SK-N-MC (cell line): ENCODE results near the gene RECK.
"Not testable (repeated sequence)": the region's sequence is repeated elsewhere in the genome, so short reads cannot be mapped to it uniquely, and the experiment has no call there.

Experiments used
- DNase-seq: peaks from one replicate; pipeline ENCODE4 v3.0.0-alpha.2; 2011; ENCODE audit warnings: low read depth, low spot score
- H3K27ac ChIP-seq: fragments of 200-600 bp; sonication (generic); 2 replicates; pipeline ENCODE4 v1.5.1; 2016; ENCODE audit warnings: mixed run types
- H3K36me3 ChIP-seq: fragments of 200-600 bp; sonication (generic); 2 replicates; pipeline ENCODE4 v1.6.1; 2017; ENCODE audit warnings: antibody characterized with exemption, low read length, mixed read lengths; ENCODE audit not compliant: insufficient read depth
- H3K4me3 ChIP-seq: fragments of 200-600 bp; sonication (generic); 2 replicates; pipeline ENCODE4 v1.5.1; 2016
- H3K9ac ChIP-seq: fragments of 200-600 bp; sonication (generic); 2 replicates; pipeline ENCODE4 v1.8.0; 2017; ENCODE audit warnings: mixed run types, mixed read lengths; ENCODE audit not compliant: insufficient read length
- H3K9me3 ChIP-seq: fragments of 200-600 bp; sonication (generic); 2 replicates; pipeline ENCODE4 v1.6.1; 2017; ENCODE audit warnings: low read depth, mild to moderate bottlenecking, antibody characterized with exemption, low read length, moderate library complexity, mixed read lengths
- EZH2 ChIP-seq: fragments of 200-600 bp; sonication (generic); IDR thresholded peaks from one replicate; pipeline ENCODE4 v1.6.1; 2017; ENCODE audit warnings: antibody characterized with exemption
- FOXP2 ChIP-seq: optimal IDR thresholded peaks from 2 replicates; pipeline ENCODE3; 2011; ENCODE audit warnings: mild to moderate bottlenecking, moderate library complexity; ENCODE audit not compliant: insufficient read depth; ENCODE audit errors: extremely low read length, control extremely low read depth
- POLR2AphosphoS5 ChIP-seq: IDR thresholded peaks from 2 replicates; pipeline ENCODE4 v1.6.1; 2012; ENCODE audit warnings: mild to moderate bottlenecking, low read depth, low read length, borderline replicate concordance

RECK gene, protein sequence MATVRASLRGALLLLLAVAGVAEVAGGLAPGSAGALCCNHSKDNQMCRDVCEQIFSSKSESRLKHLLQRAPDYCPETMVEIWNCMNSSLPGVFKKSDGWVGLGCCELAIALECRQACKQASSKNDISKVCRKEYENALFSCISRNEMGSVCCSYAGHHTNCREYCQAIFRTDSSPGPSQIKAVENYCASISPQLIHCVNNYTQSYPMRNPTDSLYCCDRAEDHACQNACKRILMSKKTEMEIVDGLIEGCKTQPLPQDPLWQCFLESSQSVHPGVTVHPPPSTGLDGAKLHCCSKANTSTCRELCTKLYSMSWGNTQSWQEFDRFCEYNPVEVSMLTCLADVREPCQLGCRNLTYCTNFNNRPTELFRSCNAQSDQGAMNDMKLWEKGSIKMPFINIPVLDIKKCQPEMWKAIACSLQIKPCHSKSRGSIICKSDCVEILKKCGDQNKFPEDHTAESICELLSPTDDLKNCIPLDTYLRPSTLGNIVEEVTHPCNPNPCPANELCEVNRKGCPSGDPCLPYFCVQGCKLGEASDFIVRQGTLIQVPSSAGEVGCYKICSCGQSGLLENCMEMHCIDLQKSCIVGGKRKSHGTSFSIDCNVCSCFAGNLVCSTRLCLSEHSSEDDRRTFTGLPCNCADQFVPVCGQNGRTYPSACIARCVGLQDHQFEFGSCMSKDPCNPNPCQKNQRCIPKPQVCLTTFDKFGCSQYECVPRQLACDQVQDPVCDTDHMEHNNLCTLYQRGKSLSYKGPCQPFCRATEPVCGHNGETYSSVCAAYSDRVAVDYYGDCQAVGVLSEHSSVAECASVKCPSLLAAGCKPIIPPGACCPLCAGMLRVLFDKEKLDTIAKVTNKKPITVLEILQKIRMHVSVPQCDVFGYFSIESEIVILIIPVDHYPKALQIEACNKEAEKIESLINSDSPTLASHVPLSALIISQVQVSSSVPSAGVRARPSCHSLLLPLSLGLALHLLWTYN

DNA sequence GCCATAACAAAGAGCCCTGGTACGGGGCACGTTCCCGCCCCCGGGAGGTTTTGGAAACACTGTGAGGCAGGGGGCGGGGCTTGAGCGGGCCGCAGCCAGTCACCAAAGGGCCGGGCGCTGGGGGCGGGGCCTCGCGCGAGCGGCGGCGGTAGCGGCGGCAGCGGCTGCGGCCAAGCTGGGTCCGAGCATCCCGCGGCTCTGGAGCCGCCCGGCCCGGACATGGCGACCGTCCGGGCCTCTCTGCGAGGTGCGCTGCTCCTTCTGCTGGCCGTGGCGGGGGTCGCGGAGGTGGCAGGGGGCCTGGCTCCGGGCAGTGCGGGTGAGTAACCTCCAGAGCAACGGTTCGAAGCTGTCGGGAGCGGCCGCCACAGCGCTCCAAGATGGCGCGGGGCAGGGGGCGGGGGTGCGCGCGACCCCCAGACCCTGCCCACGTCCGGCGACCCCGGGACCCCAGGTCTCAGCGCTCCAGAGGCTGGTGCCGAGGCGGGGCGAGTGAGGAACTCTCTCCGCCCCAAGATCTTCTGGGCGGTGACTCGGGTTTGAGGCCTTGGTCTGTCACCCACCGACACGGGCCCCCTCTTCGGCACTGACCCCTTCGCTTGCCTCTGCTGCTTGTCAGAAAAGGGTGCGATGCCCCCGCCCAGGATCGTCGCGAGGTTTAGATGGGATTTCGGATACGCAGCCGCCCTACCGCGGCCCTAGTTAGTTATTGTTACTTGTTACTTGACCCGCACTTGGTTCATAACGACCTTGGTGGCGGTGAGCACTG, at the start of gene RECK:
RECK (plus strand) TSS at position 134 of the 769 bp plus-strand sequence; CDS start at position 220, 86 bp downstream.
- Histone ChIP-seq H3K27ac (no peak within 1 kb of the TSS), H3K36me3 (no peaks in the 10 kb centered on the region), H3K9me3 (no peaks in the 10 kb centered on the region), H3K9ac (peak within 1 kb of the TSS; percentile 87), H3K4me3 (peak within 1 kb of the TSS; percentile 98)
- TF ChIP-seq EZH2 (no peak), FOXP2 (no peak), POLR2AphosphoS5 (peak; percentile 42; the same call in 1 of the 2 replicates)
- DNase-seq: no peak

DNA sequence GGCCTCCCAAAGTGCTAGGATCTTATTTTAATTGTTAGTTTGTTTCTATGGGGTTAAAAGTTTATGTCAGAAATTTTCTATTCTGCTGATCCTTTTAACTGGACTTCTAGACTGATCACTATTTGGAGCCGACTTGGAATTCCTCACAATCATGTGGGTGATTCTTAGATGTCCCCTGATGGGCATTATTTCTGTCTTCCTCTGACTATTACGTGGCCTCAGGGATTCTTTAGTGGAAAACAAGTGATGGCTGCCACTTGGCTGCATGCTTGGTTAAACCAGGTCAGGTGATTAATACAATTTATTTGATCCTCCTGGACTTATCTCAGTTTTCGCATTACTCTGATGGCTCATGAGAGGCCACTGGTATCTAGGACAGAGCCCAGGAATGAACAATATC, 46.6 kb upstream of the RECK start:
- DNase-seq: no peak
- H3K4me3 ChIP-seq: no peak overlapping the region
- no peaks in the 10 kb centered on the region for H3K9me3 ChIP-seq
- TF ChIP-seq FOXP2: no peak
- no peak for TF ChIP-seq POLR2AphosphoS5
- no peak for TF ChIP-seq EZH2
- no peak overlapping the region for H3K27ac ChIP-seq
- no peak overlapping the region for H3K9ac ChIP-seq
- no peaks in the 10 kb centered on the region for H3K36me3 ChIP-seq

DNA sequence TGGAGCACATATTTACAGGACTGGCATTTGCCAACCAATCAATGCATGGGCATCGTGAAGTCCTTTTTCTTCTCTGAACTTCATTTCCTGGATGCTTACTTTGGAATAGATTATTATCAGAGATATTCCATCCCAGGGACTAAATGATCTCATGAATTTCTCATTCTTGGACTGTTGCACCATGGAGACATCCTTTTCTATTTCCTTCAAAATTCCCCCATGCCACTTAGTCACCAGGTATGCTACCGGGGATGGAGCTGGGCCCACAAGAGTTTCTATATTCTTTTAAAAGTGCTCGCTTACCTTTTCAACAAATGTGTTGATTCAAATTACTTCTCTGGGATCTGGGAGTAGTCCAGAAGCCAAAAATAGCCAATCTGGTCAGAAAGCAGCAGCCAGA, 43.6 kb upstream of the RECK start:
- H3K4me3 ChIP-seq, H3K27ac ChIP-seq, H3K9ac ChIP-seq, DNase-seq, H3K36me3 ChIP-seq, H3K9me3 ChIP-seq: not testable (repeated sequence)

DNA sequence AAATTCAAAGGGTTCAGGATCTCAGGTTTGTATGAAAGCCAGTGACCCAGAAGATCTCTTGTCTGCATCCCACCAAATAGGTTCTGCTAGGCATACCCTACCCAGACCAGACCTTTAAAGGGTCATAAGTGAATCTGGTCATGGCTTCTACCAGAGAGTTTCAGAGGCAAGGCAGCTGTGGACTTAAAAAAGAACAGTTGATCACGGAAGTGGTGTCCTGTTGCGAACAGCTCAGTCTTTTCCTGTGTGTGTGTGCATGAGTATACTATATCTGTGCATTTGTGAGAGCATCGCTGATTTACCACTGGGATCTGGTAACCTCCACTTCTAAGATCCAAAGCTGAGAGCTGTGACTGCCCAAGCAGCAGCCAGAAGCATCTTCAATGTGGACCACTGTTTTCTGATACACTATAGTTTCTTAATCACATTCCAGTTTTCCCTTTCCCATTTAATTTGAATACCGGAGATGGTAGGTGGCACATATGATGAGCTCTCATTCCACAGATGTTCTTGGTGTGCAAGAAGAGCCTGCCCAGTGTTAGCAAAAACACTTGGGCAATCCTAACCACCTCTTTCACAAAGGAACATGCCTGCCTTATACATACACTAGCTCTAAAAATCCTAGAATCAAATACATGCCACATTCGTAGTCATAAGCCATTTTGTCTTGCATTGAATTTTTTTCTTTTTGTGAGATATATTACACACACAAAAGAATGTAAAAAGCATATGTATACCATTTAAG, 42.6 kb upstream of the RECK start:
- Histone ChIP-seq H3K36me3 (no peaks in the 10 kb centered on the region), H3K9me3 (no peaks in the 10 kb centered on the region), H3K4me3 (no peak overlapping the region), H3K27ac (no peak overlapping the region), H3K9ac (no peak overlapping the region)
- DNase-seq: no peak
- no peak for TF ChIP-seq FOXP2
- TF ChIP-seq POLR2AphosphoS5: no peak
- no peak for TF ChIP-seq EZH2

DNA sequence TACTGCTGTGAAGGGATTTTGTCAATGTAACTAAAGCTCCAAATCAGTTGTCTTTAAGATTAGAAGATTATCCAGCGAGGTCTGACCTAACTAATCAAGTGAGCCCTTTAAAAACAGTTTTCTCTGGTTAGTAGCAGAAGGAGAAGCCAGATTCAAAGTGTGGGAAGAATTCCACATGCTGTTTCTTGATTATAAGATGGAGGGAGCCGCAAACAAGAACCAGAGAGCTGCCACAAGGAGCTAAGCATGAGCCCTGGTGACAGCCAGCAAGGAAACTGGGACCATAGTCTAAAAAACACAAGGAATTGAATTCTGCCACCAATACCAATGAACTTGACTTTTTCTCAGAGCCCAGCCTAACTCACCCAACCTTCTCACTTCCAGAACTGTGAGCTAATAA, 41.8 kb upstream of the RECK start:
- DNase-seq: no peak
- no peak overlapping the region for H3K27ac ChIP-seq
- H3K9me3 ChIP-seq: no peaks in the 10 kb centered on the region
- H3K9ac ChIP-seq: no peak overlapping the region
- TF ChIP-seq EZH2 (no peak), POLR2AphosphoS5 (no peak), FOXP2 (no peak)
- no peaks in the 10 kb centered on the region for H3K36me3 ChIP-seq
- H3K4me3 ChIP-seq: no peak overlapping the region

DNA sequence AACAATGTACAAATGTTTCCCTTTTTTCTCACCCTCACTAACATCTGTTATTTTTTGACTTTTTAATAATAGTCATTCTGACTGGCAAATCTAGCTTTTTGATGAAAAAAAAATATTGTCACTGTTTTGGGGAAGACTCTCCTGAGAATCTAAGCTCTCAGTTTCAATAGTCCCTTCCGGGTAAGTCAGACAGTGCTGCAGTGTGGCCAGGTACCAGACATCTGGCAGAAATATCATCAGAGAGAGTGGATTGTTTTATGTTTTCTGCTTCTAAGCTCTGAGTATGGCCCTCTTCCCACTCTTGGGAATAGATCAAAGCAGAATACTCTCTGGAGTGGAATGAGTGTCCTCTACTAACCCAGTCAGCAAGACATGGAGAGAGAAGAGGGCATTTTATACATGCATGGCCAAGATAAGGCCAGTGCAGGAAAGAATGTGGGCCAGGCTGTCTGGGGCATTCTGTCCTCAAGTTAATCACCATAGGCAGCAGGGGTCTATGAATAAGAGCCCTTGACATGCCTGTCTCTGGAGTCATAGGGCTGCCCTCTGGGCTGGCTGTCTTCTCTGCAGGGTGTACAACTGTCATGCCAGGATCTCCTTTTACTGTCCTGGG, 40.2 kb upstream of the RECK start:
- Histone ChIP-seq H3K36me3 (no peaks in the 10 kb centered on the region), H3K27ac (no peak overlapping the region), H3K4me3 (no peak overlapping the region), H3K9ac (no peak overlapping the region), H3K9me3 (no peaks in the 10 kb centered on the region)
- TF ChIP-seq EZH2: no peak
- no peak for TF ChIP-seq POLR2AphosphoS5
- no peak for TF ChIP-seq FOXP2
- no peak for DNase-seq

DNA sequence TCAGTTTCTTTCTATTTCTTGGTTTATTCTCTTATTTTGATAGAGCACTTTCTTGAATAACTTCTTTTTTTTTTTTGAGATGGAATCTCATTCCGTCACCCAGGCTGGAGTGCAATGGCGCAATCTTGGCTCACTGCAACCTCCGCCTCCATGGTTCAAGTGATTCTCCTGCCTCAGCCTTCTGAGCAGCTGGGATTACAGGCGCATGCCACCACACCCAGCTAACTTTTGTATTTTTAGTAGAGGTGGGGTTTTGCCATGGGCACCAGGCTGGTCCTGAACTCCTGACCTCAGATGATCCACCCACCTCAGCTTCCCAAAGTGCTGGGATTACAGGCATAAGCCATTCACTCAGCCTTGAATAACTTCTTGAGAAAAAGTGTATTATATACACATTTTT, 39.7 kb upstream of the RECK start:
- H3K9me3 ChIP-seq, H3K36me3 ChIP-seq, H3K4me3 ChIP-seq, H3K27ac ChIP-seq, DNase-seq, H3K9ac ChIP-seq: not testable (repeated sequence)
